HepG2 (cell line): ENCODE results near the gene ZNF629. TPM values are rescaled to one million over a fixed set of nuclear protein-coding genes. Genes with fewer than 3 reads are reported as not detected.
"Not testable (repeated sequence)": the region's sequence is repeated elsewhere in the genome, so short reads cannot be mapped to it uniquely, and the experiment has no call there.

Source experiments
- ATAC-seq: fragments of 200-7000 bp; cut with Tn5 transposase; 3 replicates; pipeline ENCODE4 v1.9.1; 2020; ENCODE audit warnings: mild to moderate bottlenecking, moderate library complexity
- BruUV-seq: library from RNA; stranded (reverse); fragments of 400-500 nt; replicated peaks from 2 replicates; lab custom pipeline; 2021; lab: Mats Ljungman, UMichigan
- CTCF ChIA-PET: fragments of 300-600 bp; formaldehyde crosslinking; extraction: SDS; loops from one replicate; lab custom pipeline; 2021; ENCODE audit warnings: low total read pairs, inconsistent platforms, low intra/inter-chr PET ratio; lab: Yijun Ruan, JAX
- POLR2A ChIA-PET: fragments of 350-600 bp; sonication (Branson Sonifier 250); formaldehyde crosslinking; loops from one replicate; lab custom pipeline; 2020; ENCODE audit warnings: antibody characterized with exemption, inconsistent platforms; lab: Yijun Ruan, JAX
- DNase-seq: peaks from one replicate; pipeline ENCODE4 v3.0.0-alpha.2; 2015; ENCODE audit warnings: low spot score
- FAIRE-seq: peaks from 3 replicates; lab custom pipeline; 2011; peaks lifted over from hg19 to GRCh38; lab: Jason Lieb, UNC
- H2AFZ ChIP-seq: one replicate; pipeline ENCODE4 v1.6.1; 2011; ENCODE audit warnings: low read length, inconsistent platforms
- H3K27ac ChIP-seq: fragments of 300-600 bp; 3 replicates; pipeline ENCODE4 v1.8.0; 2011; ENCODE audit warnings: mixed run types, mild to moderate bottlenecking, mixed read lengths, low read length, inconsistent platforms; ENCODE audit not compliant: insufficient read depth; ENCODE audit errors: extremely low read length
- H3K27me3 ChIP-seq, 2 experiments: fragments of 200-600 bp in 1 of 2; 2 replicates in 1 of 2; 3 replicates in 1 of 2; pipeline versions ENCODE4 v1.6.0 to v1.8.0; 2011; ENCODE audit warnings: low read length in 2 of 2, mild to moderate bottlenecking in 2 of 2, moderate library complexity in 2 of 2, inconsistent platforms in 1 of 2; ENCODE audit not compliant: insufficient read depth in 2 of 2, control insufficient read depth in 1 of 2
- H3K36me3 ChIP-seq, 2 experiments: fragments of 200-600 bp in 1 of 2; replicated peaks in 1 of 2; 2 replicates in 1 of 2; 3 replicates in 1 of 2; pipeline versions ENCODE4 v1.5.1 to v1.8.0; 2011; ENCODE audit warnings: low read length in 2 of 2, inconsistent platforms in 1 of 2; ENCODE audit not compliant: insufficient read depth in 2 of 2, control insufficient read depth in 1 of 2
- H3K4me1 ChIP-seq: 2 replicates; pipeline ENCODE4 v1.5.1; 2012; ENCODE audit warnings: low read length, inconsistent platforms; ENCODE audit not compliant: insufficient read depth
- H3K4me2 ChIP-seq: 2 replicates; pipeline ENCODE4 v1.6.0; 2011; ENCODE audit warnings: low read depth, low read length, inconsistent platforms
- H3K4me3 ChIP-seq, 3 experiments: fragments of 200-600 bp in 1 of 3; sonication (generic), shearing (Covaris generic) in 1 of 3; replicated peaks in 1 of 3; 2 replicates each; pipeline ENCODE4 v1.5.1; 2011 to 2016; ENCODE audit warnings: low read length in 3 of 3, inconsistent platforms in 2 of 3, low read depth in 2 of 3, mild to moderate bottlenecking in 2 of 3, control low read depth in 1 of 3, mixed read lengths in 1 of 3; ENCODE audit not compliant: insufficient read depth in 1 of 3
- H3K79me2 ChIP-seq: one replicate; pipeline ENCODE4 v1.6.1; 2011; ENCODE audit warnings: low read length, inconsistent platforms; ENCODE audit not compliant: insufficient read depth
- H3K9ac ChIP-seq: 2 replicates; pipeline ENCODE4 v1.6.0; 2011; ENCODE audit warnings: mild to moderate bottlenecking, low read depth, low read length, inconsistent platforms; ENCODE audit not compliant: insufficient read depth
- H3K9me3 ChIP-seq: 2 replicates; pipeline ENCODE4 v1.5.1; 2012; ENCODE audit warnings: mild to moderate bottlenecking, low read length
- H4K20me1 ChIP-seq: 2 replicates; pipeline ENCODE4 v1.6.0; 2011; ENCODE audit warnings: inconsistent platforms, mild to moderate bottlenecking, low read length, moderate library complexity; ENCODE audit not compliant: insufficient read depth
- BCL6 ChIP-seq: IDR thresholded peaks from 2 replicates; pipeline ENCODE4 v1.6.1; 2016; ENCODE audit warnings: missing genetic modification reagents, missing compliant biosample characterization
- CEBPG ChIP-seq: IDR thresholded peaks from 2 replicates; pipeline ENCODE4 v1.6.1; 2016
- ETV5 ChIP-seq: IDR thresholded peaks from 2 replicates; pipeline ENCODE4 v1.6.1; 2018; ENCODE audit warnings: missing biosample characterization, missing genetic modification reagents, inconsistent platforms, borderline replicate concordance
- FOSL2 ChIP-seq: sonication (generic); formaldehyde crosslinking; IDR thresholded peaks from 2 replicates; pipeline ENCODE4 v1.4.0; 2020; ENCODE audit warnings: missing genetic modification reagents
- HDAC1 ChIP-seq: sonication (generic); formaldehyde crosslinking; IDR thresholded peaks from 2 replicates; pipeline ENCODE4 v1.5.1; 2020; ENCODE audit warnings: mild to moderate bottlenecking, missing genetic modification reagents
- HNF4A ChIP-seq: sonication (generic); formaldehyde crosslinking; IDR thresholded peaks from 2 replicates; pipeline ENCODE4 v1.4.0; 2020; ENCODE audit warnings: missing genetic modification reagents
- NR2F6 ChIP-seq, 2 experiments: IDR thresholded peaks; 2 replicates each; pipeline ENCODE4 v1.6.1; 2016; ENCODE audit warnings: antibody characterized with exemption in 1 of 2, mild to moderate bottlenecking in 1 of 2
- SAP130 ChIP-seq: IDR thresholded peaks from 2 replicates; pipeline ENCODE4 v1.6.1; 2016; ENCODE audit warnings: low read depth
- SMARCC2 ChIP-seq: fragments of 450-650 bp; IDR thresholded peaks from 2 replicates; pipeline ENCODE4 v1.6.1; 2017; ENCODE audit warnings: antibody characterized with exemption, mild to moderate bottlenecking
- SP5 ChIP-seq: IDR thresholded peaks from 2 replicates; pipeline ENCODE4 v1.6.1; 2016; ENCODE audit warnings: low read depth, borderline replicate concordance
- ZBTB38 ChIP-seq: sonication (generic); formaldehyde crosslinking; IDR thresholded peaks from 2 replicates; pipeline ENCODE4 v1.5.1; 2020; ENCODE audit warnings: mild to moderate bottlenecking, missing genetic modification reagents
- ZMYM3 ChIP-seq: sonication (generic); formaldehyde crosslinking; IDR thresholded peaks from 2 replicates; pipeline ENCODE4 v1.5.1; 2020; ENCODE audit warnings: mild to moderate bottlenecking, missing genetic modification reagents
- ZNF205 ChIP-seq: IDR thresholded peaks from 2 replicates; pipeline ENCODE4 v1.6.1; 2018; ENCODE audit warnings: missing biosample characterization, missing genetic modification reagents
- ZNF331 ChIP-seq: sonication (generic); formaldehyde crosslinking; IDR thresholded peaks from 2 replicates; pipeline ENCODE4 v1.4.0; 2020; ENCODE audit warnings: missing genetic modification reagents
- ZNF460 ChIP-seq: sonication (generic); formaldehyde crosslinking; IDR thresholded peaks from 2 replicates; pipeline ENCODE4 v1.5.1; 2020; ENCODE audit warnings: missing genetic modification reagents, mild to moderate bottlenecking, borderline replicate concordance
- ZNF572 ChIP-seq: sonication (generic); formaldehyde crosslinking; IDR thresholded peaks from 2 replicates; pipeline ENCODE4 v1.5.1; 2020; ENCODE audit warnings: mild to moderate bottlenecking, missing genetic modification reagents
- ZNF670 ChIP-seq: sonication (generic); formaldehyde crosslinking; IDR thresholded peaks from 2 replicates; pipeline ENCODE4 v1.8.0; 2022; ENCODE audit warnings: mild to moderate bottlenecking, missing genetic modification reagents, borderline replicate concordance
- ZNF816 ChIP-seq: sonication (generic); formaldehyde crosslinking; IDR thresholded peaks from 2 replicates; pipeline ENCODE4 v1.8.0; 2022; ENCODE audit warnings: missing genetic modification reagents, mild to moderate bottlenecking, borderline replicate concordance
- ZSCAN9 ChIP-seq: IDR thresholded peaks from 2 replicates; pipeline ENCODE4 v1.6.1; 2016; ENCODE audit warnings: borderline replicate concordance
- WGBS: methylation state at CpG from one replicate; pipeline ENCODE4 v1.1.6; 2017; ENCODE audit warnings: low lambda C conversion rate; 5-methylcytosine and 5-hydroxymethylcytosine counted together
- in situ Hi-C: cut with HindIII; loops from 2 replicates; pipeline ENCODE4 v1.10.0; 2017; ENCODE audit warnings: low pct_unique_long_range_greater_than_20kb; ENCODE audit not compliant: extremely low pct_ligation_motif_present
- intact Hi-C: fragments of 100-400 bp; cut with micrococcal nuclease; formaldehyde crosslinking; loops from one replicate; pipeline ENCODE4 v1.10.0; 2022; ENCODE audit not compliant: unreplicated experiment
- polyA plus RNA-seq, 8 experiments: library from polyadenylated mRNA; depleted of rRNA in 3 of 8; stranded (reverse) in 7 of 8; unstranded in 1 of 8; fragments of >200 nt; fragmentation: Illumina TruSeq in 4 of 8; extraction: Trizol in 4 of 8; gene quantifications; 2 replicates each; pipeline versions ENCODE4 v1.2.1 to v1.2.3, GENCODE V29; 2011 to 2016; ENCODE audit warnings: low read depth in 4 of 8, missing spikeins in 1 of 8, mixed read lengths in 1 of 8; ENCODE audit not compliant: insufficient read depth in 1 of 8
- total RNA-seq, 5 experiments: library from RNA; depleted of rRNA; stranded (reverse); fragments of >200 nt; fragmentation: Illumina TruSeq; extraction: Trizol; gene quantifications; 2 replicates each; pipeline ENCODE4 v1.2.3, GENCODE V29; 2016; ENCODE audit warnings: low read depth in 1 of 5
- TF ChIP-seq, protein P1 (sequence below): IDR thresholded peaks from 2 replicates; pipeline ENCODE4 v1.4.0; 2020; ENCODE audit warnings: mild to moderate bottlenecking, missing genetic modification reagents
- TF ChIP-seq, protein P2 (sequence below): sonication (generic); formaldehyde crosslinking; IDR thresholded peaks from 2 replicates; pipeline ENCODE4 v1.4.0; 2020; ENCODE audit warnings: missing genetic modification reagents

ZNF629 gene
- total and polyA plus RNA-seq, 2 of the 13 experiments (the other 11 are each of a cell fraction or from before 2014, with no cell fraction given) = 6.1 to 16.5 TPM

DNA sequence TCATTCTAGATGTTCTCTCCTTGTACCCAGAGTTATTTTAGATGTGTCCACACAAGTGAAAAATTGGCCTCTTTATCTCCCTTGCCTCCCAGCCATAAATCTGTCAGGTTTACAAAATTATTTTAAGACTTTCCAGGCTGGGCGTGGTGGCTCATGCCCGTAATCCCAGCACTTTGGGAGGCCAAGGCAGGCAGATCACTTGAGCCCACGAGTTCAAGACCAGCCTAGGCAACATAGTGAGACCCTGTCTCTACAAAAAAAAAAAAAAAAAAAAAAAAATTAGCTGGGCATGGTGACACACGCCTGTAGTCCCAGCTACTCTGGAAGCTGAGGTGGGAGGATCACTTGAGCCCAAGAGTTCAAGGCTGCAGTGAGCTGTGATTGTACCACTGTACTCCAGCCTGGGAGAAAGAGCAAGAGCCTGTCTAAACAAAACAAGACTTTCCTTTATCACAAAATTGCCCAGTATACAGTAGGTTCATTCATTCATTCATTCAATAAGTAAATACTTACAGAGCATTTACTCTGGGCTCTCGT lies 22.0 kb upstream of the ZNF629 start:
- H2AFZ ChIP-seq, H3K27me3 ChIP-seq, BruUV-seq, in situ Hi-C loops, intact Hi-C loops, H3K36me3 ChIP-seq, H4K20me1 ChIP-seq, FAIRE-seq, H3K9me3 ChIP-seq, CTCF ChIA-PET, H3K79me2 ChIP-seq: not testable (repeated sequence)
- peaks cover 63% of the 10 kb centered on the region for H3K4me1 ChIP-seq
- peak; percentile 95 for DNase-seq
- peak overlapping the region; percentile 28; the same call in 1 of the 2 replicates for H3K9ac ChIP-seq
- POLR2A ChIA-PET = interaction anchor here (0.8 to 6.6 kb wide), 8 partner anchors 11 to 119 kb away, joined by 3 to 69 read pairs (median 5); partner anchors contain the start of genes PHKG2 and ZNF629
- peak overlapping the region in 1 of 3 experiments; percentile 5; a peak in 1 of 6 replicates for H3K4me3 ChIP-seq
- peak overlapping the region; percentile 85 for H3K27ac ChIP-seq
- WGBS = 26% methylated on average over 5 of the region's 5 CpGs
- ATAC-seq = peak; percentile 20
- peak overlapping the region; percentile 44 for H3K4me2 ChIP-seq
- TF ChIP-seq HDAC1 (CRISPR knock-in tag) (peak; percentile 64; the same call in 1 of the 2 replicates), ZNF670 (CRISPR knock-in tag) (peak; percentile 79), ZNF572 (CRISPR knock-in tag) (0 out of 2 replicates have a peak, but pooled peaks have one; percentile 32), ZMYM3 (CRISPR knock-in tag) (peak; percentile 53; the same call in 1 of the 2 replicates), ZBTB38 (CRISPR knock-in tag) (0 out of 2 replicates have a peak, but pooled peaks have one; percentile 4), FOSL2 (CRISPR knock-in tag) (peak; percentile 56; the same call in 1 of the 2 replicates), SP5 (CRISPR knock-in tag) (peak; percentile 92), HNF4A (CRISPR knock-in tag) (peak; percentile 86), ZNF460 (CRISPR knock-in tag) (peak; percentile 90), NR2F6 (IDR thresholded peaks at IDR 0.05) (peak; percentile 21; the same call in 1 of the 2 replicates), NR2F6 (CRISPR knock-in tag; IDR thresholded peaks at IDR 0.05) (peak; percentile 77), SAP130 (CRISPR knock-in tag) (peak; percentile 63), ZNF205 (peak; percentile 38; the same call in 1 of the 2 replicates), SMARCC2 (0 out of 2 replicates have a peak, but pooled peaks have one; percentile 59), ZNF816 (CRISPR knock-in tag) (peak; percentile 64; the same call in 1 of the 2 replicates), ZNF331 (CRISPR knock-in tag) (peak; percentile 36; the same call in 1 of the 2 replicates), BCL6 (CRISPR knock-in tag) (peak; percentile 32; the same call in 1 of the 2 replicates), ZSCAN9 (CRISPR knock-in tag) (peak; percentile 66; the same call in 1 of the 2 replicates), ETV5 (CRISPR knock-in tag) (peak; percentile 31; the same call in 1 of the 2 replicates), CEBPG (CRISPR knock-in tag) (peak; percentile 54)
- TF ChIP-seq, protein P1, sequence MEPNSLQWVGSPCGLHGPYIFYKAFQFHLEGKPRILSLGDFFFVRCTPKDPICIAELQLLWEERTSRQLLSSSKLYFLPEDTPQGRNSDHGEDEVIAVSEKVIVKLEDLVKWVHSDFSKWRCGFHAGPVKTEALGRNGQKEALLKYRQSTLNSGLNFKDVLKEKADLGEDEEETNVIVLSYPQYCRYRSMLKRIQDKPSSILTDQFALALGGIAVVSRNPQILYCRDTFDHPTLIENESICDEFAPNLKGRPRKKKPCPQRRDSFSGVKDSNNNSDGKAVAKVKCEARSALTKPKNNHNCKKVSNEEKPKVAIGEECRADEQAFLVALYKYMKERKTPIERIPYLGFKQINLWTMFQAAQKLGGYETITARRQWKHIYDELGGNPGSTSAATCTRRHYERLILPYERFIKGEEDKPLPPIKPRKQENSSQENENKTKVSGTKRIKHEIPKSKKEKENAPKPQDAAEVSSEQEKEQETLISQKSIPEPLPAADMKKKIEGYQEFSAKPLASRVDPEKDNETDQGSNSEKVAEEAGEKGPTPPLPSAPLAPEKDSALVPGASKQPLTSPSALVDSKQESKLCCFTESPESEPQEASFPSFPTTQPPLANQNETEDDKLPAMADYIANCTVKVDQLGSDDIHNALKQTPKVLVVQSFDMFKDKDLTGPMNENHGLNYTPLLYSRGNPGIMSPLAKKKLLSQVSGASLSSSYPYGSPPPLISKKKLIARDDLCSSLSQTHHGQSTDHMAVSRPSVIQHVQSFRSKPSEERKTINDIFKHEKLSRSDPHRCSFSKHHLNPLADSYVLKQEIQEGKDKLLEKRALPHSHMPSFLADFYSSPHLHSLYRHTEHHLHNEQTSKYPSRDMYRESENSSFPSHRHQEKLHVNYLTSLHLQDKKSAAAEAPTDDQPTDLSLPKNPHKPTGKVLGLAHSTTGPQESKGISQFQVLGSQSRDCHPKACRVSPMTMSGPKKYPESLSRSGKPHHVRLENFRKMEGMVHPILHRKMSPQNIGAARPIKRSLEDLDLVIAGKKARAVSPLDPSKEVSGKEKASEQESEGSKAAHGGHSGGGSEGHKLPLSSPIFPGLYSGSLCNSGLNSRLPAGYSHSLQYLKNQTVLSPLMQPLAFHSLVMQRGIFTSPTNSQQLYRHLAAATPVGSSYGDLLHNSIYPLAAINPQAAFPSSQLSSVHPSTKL (CRISPR knock-in tag) = peak; percentile 71
- TF ChIP-seq, protein P2, sequence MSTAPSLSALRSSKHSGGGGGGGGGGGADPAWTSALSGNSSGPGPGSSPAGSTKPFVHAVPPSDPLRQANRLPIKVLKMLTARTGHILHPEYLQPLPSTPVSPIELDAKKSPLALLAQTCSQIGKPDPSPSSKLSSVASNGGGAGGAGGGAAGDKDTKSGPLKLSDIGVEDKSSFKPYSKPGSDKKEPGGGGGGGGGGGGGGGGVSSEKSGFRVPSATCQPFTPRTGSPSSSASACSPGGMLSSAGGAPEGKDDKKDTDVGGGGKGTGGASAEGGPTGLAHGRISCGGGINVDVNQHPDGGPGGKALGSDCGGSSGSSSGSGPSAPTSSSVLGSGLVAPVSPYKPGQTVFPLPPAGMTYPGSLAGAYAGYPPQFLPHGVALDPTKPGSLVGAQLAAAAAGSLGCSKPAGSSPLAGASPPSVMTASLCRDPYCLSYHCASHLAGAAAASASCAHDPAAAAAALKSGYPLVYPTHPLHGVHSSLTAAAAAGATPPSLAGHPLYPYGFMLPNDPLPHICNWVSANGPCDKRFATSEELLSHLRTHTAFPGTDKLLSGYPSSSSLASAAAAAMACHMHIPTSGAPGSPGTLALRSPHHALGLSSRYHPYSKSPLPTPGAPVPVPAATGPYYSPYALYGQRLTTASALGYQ (CRISPR knock-in tag) = 0 out of 2 replicates have a peak, but pooled peaks have one; percentile 24
